ENCODE data around the gene PRRT4.
A peak's percentile ranks its signal among the peaks of the same experiment; 100 is the strongest.

The PRRT4 gene

DNA sequence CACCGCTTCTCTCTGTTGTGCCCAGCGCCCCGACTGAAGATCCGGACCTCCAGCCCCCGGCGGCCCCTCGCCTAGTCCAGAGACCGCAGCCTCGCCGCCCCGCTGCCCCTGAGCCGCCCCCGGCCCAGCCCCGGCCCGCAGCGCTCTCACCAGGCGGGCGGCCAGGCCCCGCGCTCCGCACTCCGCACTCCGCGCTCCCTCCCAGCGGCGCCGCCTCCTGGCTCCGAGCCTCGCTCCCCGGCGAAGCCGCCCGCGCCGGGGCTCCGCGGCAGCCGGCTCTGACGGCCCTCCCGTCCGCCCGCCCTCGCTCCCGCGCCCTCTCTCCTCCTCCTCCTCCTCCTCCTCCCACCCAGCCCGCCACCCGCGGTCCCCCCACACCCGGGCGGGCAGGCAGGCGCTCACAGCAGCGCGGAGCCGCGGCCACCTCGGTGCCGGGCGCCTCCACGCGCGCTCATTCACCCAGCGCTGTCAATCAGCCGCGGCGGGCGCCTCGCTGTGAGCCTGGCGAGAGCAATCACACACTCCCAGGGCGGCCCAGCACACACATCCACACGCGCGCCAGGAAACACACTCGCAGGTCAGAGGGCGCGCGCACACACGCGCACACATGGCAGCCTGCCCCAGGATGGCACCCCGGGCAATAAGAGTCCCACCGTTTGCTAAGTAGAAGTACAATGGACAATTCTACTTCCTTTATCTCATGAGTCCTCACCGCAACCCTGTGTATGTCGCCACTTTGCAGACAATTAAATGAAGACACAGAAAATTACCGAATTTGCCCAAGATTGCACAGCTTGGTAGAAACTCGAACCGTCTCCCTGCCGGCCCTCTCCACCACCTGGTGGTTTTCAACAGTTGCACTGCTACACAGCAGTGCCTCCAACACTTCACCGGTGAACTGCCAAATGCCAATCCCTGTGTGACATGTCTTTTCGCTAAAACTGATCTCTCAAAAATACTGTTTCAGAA is at the start of gene PRRT4:
TSS of gene PRRT4 (minus strand) at position 280 of the 969 bp plus-strand sequence.
- no peak for DNase-seq (ENCODE audit: low spot score)

DNA sequence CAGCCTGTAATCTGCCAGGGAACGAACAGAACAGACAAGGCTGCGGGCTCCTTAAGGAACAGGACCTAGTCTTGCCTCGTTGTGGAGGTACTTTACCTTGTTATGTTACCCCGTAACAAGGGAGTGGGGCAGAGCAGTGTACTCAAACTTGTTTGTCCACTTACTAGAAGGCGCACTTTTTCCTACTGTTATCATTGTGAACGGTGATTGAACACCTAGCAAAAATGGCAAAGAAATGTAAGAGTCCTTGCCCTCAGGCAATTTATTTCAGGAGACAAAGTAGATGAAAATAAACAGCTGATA is 48.9 kb upstream of the PRRT4 start:
- DNase-seq (ENCODE audit: low spot score), result no peak

DNA sequence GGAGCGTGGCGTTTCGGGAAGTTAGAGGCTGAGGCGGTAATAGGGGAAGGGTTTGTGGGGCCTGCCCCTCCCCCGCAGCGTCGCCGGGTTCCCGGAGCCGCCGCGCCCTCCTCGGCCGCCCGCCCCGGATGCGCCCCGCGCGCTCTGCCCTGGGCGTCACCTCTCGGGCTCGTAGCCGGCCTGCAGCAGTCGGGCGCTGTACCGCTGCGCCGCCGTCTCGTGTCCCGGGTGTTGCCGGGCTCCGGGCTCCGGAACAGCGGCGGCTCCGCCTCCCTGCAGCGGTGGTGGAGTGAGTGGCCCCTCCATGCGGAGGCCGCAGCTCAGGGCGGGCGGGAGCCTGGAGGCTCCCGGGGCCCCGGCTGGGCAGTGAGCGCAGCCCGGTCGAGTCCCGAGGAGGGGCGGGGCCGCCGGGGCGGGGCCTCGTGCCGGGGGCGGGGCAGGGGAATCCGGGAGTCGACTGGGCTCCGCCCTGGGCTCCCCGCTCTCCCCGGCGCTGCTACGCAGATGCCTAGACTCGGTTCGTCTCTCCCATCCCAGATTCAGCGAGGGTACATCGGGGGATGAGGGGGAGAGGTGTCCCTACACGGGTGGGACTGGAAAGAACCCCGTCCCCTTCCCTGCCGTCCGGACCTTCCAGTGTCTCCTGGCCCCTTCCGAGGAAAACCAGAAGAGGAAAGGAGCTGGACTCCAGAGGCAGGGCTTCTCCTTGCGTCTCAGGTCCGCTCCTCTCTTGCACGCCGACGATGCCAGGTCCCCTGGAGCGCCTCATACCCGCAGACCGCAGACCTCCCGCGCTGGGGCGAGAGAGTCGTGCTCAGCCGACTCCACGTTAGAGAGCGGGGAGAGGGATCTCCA is 48.3 kb upstream of the PRRT4 start, which contains the start of gene IMPDH1:
TSS of gene IMPDH1 (minus strand) at position 387 of the 855 bp plus-strand sequence. CDS start at position 306, 81 bp downstream.
- peak; percentile 94 for DNase-seq (ENCODE audit: low spot score)

DNA sequence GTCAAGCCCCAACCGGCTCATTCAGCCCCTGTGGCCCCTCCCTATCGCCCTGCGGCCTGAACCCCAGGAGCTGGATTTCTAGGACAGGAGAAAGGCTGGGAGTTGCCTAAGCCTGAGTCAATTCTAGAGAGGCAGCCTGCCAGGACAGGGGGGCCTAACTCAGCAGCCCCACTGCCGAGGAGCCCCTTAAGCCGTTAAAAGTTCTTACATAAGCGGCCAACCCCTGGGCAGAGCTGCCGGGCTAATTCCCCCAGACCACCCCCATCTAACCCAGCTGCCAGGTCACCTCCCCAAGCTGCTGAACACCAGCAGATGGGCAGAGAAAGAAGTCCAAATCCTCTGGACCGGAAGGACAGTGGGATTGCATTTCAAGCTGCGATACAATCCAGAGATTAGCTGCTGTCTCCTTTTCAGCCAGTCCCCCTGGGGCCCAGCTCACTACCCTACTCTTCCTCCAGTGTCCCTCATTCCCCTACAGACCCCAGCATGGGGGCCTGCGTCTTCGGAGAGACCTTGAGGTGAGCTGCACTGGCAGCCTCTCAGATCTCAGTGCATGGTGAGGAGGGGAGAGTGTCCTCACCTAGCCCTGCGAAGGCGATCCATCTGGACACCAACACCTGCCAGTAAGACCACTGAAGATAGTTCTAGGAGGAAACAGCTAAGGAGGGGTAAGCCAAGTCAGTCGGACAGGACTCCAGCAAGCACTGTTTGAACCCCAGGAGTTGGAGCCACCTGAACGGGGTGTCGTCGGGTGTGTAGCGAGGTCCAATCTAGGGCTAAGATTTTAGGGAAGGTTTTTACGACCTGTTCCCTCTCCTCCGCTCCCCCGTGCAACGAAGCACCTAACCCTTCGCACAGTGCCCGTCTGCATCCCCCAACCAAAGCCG is 47.5 kb upstream of the PRRT4 start:
- no peak for DNase-seq (ENCODE audit: low spot score)

DNA sequence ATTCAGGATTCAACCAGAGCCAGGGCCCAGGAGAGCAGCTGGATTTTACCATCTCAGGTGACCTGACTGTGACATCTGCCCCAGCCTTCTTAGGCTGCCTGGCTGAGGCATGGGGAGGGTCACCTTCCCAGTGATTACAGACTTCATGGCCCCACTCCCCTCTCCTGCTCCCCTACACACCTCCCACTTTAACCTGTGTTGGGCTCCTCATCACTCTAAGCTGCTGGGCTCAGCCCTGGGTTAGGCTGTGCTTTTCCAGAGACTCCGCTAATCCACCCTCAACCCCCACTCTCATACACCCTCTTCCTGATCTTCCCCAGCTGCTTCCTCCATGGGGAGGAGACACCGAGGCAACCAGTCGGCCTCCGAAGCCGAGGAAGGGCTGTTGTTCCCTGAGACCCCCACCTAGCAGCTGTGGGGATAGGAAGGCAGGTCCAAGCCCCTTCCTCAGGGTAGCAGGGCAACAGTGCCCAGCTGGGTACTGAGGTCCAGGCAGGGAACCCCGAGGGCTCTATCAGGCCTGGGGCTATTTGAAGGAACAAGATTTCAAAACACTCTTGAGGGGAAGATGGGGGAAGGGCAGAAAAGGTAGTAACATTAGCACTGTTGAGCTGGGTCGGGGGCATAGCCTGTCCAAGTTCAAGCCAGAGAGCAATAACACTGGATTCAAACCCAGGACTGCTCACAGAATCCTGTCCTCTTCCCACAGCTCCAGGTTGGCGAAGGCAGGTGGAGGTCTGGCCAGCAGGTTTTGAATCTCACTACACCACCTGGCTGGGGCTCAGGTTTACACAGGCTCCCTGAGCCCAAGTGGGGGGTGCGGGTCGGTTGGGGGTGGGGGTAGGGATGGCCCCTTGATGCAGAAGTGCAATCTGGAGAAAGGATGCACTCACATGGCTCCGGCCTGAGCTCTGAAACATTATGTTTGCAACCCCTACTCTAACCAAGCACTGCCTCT is 46.5 kb upstream of the PRRT4 start:
- no peak for DNase-seq (ENCODE audit: low spot score)

DNA sequence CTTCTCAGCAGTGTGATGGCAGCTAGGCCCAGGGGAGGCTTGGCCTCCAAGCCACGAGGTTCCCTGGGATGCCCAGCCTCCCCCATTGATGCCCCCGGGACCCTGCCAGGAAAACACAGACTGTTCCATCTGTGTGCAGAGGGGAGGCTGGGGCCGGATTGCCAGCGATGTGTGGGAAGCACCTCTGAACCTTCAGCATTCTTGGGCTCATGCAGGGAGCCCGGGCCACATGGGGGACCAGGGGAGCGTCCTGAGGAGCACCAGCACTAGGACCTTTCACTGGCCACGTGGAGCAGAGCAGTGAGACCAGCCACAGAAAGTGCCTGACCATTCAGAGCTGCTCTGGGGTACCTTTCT is 45.7 kb upstream of the PRRT4 start:
- no peak for DNase-seq (ENCODE audit: low spot score)

DNA sequence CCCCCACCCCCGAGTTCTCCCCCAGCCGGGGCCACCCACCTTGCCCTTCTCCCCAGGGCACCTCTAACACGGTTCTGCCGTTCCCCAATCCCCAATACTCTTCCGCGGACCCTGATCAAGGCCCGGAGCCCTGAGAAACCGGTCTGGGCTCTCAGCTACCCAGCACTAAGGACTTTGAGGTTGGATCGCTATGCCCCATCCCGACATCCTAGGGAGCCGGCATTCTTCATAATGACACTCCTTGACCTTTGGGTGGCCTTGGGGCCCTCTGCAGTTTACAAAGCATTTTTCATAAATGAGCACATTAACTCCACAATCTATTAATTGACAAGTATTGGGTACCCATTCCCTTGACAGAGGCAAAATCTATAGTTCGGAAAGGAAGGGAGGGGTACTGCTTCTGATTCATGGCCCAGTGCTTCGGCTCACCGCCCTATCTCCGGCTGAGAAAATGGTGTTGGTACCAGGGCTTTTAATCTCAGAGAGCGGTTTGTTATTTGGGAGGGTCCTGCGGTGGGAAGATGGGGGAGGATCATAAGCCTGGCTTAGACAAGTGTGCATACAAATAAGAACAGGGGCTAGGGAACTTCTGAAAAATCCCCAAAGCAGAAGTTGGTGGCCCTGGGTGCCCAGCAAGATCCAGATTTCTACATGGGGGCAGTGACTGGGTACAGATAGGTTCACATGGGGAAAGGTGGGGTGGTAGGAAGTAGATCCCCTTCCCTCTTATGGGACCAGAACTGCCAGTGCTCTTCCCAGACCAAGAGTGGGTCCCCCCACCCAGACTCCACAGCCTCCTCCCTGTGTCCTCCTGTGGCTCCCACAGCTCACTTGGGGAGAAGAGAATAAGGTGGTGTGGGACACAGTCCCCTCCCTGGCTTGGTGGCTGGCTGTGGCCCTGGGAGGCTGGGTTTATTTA is 45.1 kb upstream of the PRRT4 start:
- DNase-seq (ENCODE audit: low spot score), result no peak

DNA sequence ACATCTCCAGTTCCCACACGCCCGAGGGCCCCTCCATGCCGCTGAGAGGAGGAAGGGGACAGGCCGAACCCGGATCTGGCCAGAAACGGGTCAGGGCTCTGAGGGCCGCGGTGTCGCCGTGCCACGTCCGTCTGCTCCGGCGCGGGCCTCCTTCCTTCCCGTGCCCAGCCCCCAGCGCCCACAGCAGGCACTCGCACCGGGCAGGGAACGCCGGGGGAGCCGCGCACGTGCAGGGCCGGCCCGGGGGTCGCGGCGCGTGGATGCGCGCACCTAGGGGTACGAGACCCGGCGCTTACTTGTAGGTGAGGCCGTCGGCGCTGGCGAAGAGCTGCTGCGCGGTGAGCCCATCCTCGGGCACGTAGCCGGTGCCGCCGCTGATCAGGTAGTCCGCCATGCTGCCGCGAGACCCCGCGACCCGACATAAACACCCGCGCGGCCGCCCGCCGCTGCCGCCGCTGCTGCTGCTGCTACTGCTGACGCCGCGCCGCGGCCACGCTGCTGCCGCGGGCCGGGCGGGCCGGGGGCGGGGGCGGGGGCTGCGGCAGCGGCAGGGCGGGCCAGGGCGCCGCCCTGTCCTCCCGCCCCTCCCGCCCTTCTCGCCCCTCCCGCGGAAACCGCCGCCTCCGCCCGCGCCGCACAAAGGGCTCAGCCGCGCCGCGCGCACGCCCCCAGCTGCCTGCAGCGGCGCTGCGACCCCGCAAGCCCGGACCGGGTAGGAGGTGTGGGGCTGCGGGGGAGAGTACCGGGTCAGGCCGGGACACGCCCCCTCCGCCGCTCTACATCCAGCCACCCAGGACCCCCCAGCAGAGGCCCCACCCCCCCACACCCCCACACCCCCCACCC is 44.2 kb upstream of the PRRT4 start:
- peak; percentile 91 for DNase-seq (ENCODE audit: low spot score)

DNA sequence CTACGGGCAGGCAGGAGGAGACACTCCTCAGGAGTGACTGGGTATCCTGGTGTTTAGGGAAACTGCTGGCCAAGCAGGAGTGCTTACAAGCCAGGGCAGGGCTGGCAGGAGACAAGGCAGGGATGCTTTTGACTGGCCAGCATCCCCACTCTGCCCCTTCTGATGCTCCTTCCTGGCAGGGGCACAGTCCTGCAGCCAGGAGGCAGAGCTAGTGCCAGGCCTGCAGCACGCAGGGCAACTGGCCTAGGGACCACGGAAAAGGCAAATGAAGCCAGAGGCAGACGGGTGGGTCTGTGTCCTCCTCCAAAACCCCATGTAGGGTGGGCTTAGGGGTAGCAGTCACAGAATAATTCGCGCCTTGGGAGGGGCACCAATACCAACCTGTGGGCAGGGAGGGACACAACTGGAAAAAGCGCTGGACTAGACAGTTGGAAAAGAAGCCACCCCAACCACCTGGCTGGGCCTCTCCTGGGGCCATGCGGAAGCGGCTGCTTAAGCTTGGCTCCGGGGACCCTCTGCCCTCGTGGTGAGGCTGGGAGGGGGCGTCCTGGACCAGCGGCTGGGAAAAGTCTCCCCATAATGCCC is 43.5 kb upstream of the PRRT4 start:
- DNase-seq (ENCODE audit: low spot score), result no peak

DNA sequence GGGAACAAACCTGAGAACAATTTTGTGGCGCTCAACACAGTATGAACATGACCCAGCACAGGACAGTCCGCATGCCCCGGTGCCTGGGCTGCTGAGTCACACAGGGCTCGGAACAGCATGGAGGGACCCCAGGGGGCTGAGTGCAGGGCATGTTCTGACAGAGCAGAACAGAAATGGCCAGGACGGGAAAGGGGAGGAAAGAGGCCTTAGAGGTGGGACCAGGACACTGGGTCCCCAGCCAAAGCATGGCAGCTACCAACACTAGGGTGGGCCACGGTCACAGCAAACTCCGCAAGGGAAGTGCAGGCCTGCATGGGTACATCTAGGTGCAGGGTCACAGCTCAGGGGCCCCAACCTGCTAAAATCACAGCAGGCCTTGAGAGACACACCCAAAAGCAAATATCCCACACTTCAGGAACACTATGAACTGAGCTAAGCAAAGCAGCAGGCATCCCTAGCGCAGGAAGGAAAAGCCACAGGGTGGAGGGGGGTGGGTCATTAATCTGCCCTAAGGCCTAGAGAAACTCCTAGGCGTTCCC is 42.7 kb upstream of the PRRT4 start:
- DNase-seq (ENCODE audit: low spot score), result no peak

DNA sequence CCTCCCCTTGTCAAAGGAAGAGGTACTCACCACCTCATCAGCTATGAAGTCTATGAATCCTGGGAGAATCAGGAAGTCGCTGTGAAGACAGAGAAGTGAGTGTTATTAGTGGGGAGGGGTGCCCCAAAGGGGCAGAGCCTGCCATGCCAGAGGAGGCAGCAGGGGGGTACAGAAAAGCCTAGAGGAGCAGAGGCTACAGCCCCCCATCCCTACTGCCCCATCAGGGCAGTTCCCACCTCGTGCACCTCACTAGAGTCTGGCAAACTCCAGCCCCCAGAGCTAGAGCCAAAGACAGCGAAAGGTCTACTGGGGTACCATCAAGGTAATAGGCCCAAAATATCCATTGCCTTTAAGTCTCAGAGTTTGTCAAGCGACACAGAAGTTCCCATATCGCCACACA is 42.2 kb upstream of the PRRT4 start:
- no peak for DNase-seq (ENCODE audit: low spot score)

DNA sequence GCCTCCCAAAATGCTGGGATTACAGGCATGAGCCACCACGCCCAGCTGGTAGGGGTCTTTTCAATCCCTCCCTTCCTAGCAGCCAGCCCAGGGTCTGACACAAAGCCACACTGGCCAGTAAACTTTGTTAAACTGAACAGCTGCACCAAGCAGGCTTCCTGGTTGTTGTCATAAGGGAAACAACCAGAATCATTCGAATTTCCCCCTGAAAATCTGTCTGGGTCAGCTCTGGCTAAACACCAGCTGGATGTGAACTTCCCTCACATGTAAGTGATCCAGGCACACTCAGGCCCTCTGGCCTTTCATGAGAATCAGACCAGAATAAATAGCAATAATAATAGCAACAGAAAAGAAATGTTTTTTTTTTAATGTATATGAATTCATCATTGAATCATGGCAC is 40.9 kb upstream of the PRRT4 start:
- DNase-seq (ENCODE audit: low spot score), result no peak

DNA sequence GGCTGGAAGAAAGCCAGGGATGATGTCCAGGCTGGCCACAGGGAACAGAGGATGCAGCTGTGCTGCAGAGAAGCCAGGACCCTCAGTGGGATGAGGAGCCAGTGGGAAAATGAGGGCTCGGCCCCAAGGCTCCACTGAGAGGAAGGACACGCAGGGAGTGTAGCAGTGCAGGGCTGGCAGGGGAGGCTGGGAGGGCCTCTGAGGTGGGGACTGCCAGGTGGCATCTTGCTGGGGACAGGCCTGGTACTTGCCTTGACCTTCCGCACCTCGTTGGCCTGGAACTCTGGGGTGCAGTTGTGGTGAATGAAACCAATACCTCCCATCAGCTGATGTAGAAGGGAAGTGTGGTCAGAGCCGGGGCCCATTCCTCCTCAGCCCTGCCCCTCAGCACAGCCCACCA is 39.1 kb upstream of the PRRT4 start:
- DNase-seq (ENCODE audit: low spot score), result no peak

DNA sequence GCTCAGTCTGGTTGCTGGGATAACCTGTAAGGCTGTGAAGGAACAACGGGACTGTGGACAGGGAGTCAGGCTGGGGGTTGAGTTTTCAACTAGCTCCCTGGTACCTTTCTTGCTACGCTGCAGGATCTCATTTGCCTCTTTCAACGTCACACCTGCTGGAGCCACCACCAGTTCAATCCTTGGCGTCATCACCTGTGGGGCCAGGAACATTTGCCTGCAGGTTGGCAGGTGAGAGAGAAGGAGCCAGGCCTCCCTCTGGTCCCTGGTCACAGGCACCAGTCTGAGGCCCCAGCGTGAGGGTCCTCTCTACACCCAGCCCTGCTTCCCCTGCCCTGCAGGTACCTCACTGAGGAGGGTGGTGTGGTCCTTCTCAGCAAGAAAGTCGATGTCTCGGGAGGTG is 38.5 kb upstream of the PRRT4 start:
- no peak for DNase-seq (ENCODE audit: low spot score)

DNA sequence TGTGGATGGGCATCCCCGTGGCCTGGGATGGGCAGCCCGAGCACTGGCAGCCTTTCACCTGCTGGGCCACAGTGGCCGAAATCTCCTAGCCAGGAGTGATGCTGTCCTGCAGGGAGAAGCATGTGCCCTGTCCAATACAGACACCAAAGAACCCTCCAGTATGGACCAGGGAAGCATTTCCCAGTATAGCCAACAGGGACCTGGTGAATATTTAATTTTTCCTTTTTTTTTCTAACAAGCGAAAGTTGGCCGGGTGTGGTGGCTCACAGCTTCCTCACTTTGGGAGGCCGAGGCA is 37.3 kb upstream of the PRRT4 start:
- no peak for DNase-seq (ENCODE audit: low spot score)

DNA sequence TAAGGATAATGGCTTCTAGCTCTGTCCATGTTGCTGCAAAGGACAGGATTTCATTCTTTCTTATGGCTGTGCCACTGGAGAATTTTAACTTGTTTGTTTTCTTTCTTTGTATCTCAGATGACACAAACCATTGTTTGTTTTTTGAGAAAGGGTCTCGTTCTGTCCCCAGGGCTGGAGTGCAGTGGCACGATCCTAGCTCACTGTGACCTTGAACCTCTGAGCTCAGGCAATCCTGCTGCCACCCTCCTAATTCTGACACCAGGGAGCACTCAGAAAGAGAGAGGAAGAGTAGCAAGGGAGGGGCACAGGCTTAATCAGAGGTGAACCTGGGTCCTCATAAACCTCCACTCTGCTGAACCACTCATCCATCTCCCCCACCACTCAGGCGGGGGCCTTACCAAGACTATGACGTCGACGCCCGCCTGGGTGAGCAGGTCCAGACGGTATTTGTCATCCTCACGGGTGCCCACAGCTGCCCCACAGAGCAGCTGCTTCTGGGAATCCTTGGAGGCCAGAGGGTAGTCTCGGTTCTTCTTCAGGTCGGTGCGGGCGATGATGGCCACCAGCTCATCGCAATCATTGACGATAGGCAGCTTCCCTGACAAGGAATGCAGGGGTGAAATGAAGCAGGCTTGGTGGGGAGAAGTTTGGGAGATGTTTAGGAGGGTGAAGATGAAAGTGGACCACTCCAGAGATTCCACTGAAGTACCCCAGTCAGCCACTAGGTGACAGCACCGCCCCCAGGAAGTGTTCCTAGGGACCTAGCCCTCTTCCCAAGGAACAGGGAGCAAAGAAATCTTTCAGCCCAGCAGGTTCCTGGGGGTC is 36.7 kb upstream of the PRRT4 start:
- peak; percentile 81 for DNase-seq (ENCODE audit: low spot score)

DNA sequence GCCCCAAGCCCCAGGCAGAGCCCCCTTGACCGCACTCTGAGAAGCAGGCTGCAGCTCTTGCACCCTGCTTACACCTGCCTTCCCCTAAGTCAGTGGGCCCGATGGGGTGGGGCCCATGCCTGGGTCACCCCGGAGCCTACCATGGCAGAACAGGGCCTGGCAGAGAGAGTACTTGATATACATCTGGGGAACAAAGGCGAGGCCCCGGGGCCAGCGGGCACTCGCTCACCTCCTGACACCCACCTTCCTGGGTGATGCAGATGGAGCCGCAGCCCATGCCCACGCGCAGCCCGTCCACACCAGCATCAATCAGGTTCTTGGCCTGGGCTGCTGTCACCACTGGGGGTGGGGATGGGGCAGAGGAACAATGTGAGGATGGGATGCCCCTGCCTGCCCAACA is 34.9 kb upstream of the PRRT4 start:
- DNase-seq (ENCODE audit: low spot score), result no peak

DNA sequence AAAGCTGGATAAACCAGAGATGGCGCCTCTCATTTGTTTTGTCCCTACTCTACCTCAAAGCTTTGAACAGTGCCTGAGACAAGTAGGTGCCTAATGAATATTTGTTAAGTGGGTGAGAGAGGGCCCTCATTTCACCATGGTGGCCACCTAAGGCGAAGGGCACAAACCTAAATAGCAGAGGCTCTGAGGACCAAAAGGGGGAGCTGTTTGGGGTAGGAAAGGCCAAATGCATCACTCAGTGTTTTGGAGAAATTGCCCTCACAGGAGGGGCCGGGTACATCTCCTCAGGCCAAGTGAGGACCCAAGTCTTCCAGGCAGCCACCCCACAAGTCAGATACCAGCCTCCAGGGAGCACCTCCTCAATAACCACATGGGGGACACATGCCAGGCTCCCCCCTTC is 34.3 kb upstream of the PRRT4 start:
- no peak for DNase-seq (ENCODE audit: low spot score)

Measured in COLO829 (cell line).